Activated CD4-positive, alpha-beta T cell treated with anti-CD3 and anti-CD28 coated beads, Interleukin-10, Interleukin-2, amounts not matched to agents 100 ng/mL and 50 ng/mL, durations not matched to agents 16 hours and 8 hours (primary cell): Measurements from ENCODE around the gene LARP6.

ENCODE experiments used
- DNase-seq: peaks from one replicate; pipeline ENCODE4 v3.0.0-alpha.2; 2020

The LARP6 gene

DNA sequence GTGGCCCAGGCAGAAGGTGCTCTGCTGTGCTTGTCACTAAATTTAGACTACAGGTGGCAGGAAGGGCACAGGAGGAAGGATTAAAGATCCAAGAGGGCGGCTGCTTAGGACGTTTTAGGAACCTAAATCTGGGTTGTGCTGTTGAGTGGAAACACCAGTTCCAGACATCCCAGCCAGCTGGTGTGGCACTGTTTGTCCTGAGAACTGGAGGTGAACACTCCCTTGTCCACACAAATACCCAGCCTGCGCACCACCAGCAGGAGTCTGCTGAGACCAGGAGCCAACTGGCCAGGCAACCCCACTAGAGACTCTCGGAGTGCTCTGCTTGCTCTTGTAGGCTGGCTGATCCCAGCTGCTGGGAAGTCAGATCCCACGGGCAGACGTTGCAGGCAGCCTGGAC, 60.3 kb downstream of the LARP6 start:
- no peak for DNase-seq

DNA sequence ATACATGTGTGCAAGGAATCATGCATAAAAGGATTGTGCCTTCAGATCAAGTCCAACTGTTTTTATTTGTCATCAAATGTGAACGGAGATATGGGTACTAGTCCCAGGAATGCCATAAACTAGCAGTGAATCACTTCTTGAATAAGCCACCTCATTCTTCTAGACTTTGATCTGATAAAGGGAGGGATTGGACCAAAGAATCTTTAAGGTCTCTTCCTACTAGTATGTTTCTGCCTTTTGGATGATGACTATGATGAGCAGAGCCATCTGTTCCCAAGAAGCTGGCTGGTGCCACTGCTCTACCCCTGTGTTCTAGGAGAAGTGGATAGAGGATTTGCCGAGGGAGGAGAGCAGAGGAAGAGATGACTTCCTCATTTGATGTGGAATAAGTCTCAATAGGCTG, 61.8 kb downstream of the LARP6 start:
- no peak for DNase-seq

DNA sequence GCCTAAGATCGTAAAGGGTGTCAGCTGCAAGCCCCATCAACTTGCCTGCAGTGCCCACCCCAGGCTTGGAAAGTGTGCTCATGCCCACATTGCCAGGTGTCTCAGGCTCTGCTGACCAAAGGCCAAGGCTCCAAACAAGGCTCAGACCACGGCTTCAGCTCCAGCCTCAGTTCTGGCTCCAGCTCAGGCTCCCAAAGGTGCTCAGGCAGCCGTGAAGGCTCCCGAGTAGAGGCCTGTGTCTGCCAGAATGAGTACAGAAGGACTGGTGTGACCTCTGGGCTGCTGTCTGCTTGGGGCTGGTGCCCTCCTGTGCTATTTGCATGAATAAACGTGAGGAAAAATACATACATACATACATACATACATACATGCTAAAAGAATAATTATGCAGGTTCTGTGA, 62.7 kb downstream of the LARP6 start:
- no peak for DNase-seq

DNA sequence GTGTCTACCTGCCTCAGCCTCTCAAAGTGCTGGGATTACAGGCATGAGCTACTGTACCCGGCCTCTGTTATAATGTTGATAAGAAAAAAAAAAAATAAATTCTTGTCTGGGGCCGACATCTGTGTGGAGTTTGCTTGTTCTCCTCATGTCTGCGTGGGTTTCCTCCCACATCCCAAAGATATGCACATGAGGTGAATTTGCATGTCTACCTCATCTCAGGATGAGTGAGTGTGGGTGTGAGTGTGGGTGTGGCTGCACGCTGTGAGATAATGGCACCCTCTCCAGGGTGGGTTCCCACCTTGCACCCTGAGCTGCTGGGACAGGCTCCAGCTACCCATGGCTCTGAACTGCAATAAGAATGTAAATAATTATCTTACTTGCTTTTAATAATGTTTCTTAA, 64.7 kb downstream of the LARP6 start:
- DNase-seq = no peak

DNA sequence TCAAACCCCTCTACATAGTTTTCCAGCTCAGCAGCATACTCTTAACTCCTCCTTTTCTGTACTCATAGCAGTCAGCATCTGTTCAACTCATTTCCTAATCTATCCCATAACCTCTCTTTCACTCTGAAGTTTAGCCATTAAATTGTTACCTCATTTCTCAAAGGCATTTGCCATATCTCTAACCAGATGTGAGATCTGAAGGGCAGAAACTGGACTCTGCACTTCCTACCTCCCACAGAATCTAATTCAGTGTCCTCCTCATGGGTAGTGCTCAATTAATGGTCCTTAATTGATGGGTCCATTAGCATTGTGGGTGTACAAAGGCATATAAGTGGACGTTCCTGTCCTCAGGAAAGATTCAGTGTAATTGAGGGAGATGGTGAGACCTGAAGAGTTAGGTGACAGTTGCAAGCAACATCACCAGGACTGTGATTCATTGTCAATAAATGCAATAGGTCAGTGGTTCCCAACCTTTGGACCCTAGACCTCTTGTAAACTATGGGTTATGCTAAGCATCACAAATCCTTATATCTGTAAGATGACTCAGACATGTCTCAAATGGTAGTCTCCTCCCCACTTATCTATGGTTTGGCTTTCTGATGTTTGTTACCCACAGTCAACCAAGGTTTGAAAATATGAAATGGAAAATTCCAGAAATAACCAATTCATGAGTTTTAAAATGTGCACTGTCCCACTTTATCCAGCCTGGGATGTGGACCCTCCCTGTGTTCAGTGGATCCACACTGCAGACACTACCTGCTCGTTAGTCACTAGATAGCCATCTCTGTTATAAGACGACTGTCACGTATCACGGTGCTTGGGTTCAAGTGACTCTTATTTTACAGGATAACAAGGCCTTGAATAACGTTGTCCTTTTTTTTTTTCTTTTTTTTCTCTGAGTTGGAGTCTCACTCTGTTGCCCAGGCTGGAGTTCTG, 65.6 kb downstream of the LARP6 start:
- DNase-seq = no peak

DNA sequence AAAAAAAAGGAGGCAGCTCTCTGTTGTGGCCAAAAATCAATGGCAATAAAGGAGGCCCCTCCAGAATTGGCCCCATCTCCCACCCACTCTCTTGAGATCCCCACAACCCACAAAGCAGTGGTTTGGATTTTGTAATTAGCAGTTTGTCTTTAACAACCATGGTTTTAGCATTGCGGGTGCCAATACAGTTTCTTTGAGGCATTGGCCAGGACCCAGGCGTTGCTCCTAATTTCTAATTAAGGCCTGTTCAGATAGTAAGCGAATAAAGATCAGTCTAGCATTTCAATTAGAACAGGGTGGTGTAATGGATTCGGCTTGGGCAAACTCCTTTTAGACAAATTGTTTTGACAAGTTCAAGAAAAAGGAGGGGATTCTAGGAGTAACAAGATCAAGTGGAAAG, 67.0 kb downstream of the LARP6 start:
- no peak for DNase-seq

DNA sequence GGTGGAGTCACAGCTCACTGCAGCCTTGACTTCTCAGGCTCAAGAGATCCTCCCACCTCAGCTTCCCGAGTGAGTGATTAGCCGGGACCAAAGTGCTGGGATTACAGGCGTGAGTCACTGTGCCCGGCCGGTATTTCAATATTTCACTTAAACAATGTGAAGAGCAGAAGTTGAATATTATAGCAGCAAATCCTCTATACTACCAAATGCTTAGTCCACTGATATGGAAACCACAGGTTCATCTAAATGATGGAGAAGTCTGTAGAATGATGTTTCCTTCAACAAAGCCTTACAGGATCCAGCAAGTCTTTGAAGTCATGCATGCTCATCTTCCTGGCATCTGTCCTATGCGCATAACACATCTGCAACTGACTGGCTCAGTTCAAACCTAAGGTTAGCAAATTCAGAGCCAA, 70.3 kb downstream of the LARP6 start:
- DNase-seq = no peak

DNA sequence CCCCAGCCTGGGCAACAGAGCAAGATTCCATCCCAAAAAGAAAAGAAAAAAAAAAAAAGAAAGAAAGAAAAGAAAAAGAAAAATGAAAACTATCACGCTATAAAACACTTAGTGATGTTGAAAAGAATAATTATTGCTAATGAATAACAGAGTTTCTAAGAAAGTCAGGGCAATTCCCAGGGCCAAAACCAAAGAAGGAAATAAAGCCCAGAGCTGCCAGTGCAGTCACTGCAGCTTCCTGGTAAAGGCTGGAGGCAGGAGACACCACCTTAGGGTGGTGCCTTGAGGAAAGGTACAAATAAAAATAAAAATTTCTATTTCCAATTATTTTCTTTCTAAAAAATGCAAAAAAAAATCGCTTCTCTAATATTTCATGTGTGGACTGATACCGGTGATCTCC, 70.9 kb downstream of the LARP6 start:
- no peak for DNase-seq

DNA sequence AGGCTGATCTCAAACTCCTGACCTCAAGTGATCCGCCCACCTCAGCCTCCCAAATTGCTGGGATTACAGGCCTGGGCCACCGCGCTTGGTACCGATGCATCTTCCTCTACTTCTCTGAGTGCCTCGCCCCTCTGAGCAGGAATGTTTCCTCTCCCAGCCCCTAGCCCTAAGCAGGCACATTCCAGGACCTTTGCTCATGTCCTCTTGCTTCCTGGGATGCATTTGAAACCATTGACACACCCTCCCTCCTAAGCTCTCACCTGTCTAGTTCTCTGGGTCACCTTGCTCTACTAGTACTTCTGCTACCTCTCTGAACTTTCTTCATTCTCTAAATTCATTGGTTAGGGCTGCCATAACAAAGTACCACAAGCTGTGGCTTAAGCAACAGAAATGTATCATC, 72.7 kb downstream of the LARP6 start:
- DNase-seq = no peak
